ENCODE measurements around the gene BHLHE41. TPM values are rescaled to one million over a fixed set of nuclear protein-coding genes. Genes with fewer than 3 reads are reported as not detected.

The BHLHE41 gene
- total and polyA plus RNA-seq, 2 of the 8 experiments (the other 6 are each of a cell fraction or from before 2014, with no cell fraction given) = 1.1 to 3.4 TPM

DNA sequence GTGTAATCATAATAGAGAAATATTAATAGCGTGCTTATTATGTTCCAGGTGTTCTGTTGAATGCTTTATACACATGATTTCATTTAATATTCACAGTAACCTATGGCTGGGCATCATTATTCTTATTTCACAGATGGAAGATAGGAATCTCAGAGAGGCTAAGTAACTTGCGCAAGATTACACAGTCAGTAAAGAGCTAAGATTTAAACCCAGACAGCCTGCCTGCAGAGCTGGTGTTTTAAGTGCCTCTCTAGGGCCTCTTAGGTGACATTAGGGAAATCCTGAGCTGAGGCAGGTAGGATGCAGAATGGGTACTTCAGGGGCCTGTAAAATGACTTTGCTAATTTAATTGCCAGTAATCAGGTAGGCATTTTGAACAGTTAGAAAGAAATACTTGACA is 18.5 kb upstream of the BHLHE41 start:
- WGBS, 2 experiments (ENCODE audit: extremely low coverage in 1 of 2, insufficient coverage in 1 of 2, insufficient read length in 1 of 2, insufficient replicate concordance in 2 of 2, low coverage in 1 of 2, low lambda C conversion rate in 2 of 2, missing lambda C conversion rate in 1 of 2) = 48% methylated on average over 2 of the region's 2 CpGs; no CpG with 5 or more reads in 1 of the 2 experiments
- H3K36me3 ChIP-seq (ENCODE audit: control insufficient read depth in 2 of 4, insufficient read depth in 4 of 4, low read length in 3 of 4) = no peaks in the 10 kb centered on the region
- CTCF ChIA-PET (ENCODE audit: partially characterized antibody) = interaction anchor here (1.1 to 1.2 kb wide), 3 partner anchors 11 to 88 kb away, joined by 3 to 4 read pairs (median 3); no protein-coding TSS in a partner anchor
- H3K23ac ChIP-seq (ENCODE audit: insufficient read length) = no peak overlapping the region
- no peaks in the 10 kb centered on the region for H3K9me3 ChIP-seq (ENCODE audit: insufficient read depth in 2 of 2, low read depth in 1 of 2, low read length in 1 of 2)
- H3K79me2 ChIP-seq (ENCODE audit: control insufficient read depth in 1 of 2, insufficient read depth in 2 of 2, low read length in 2 of 2) = no peaks in the 10 kb centered on the region
- no peak overlapping the region for H2BK12ac ChIP-seq (ENCODE audit: low read depth, low read length)
- H2AK5ac ChIP-seq (ENCODE audit: low read depth, low read length) = no peak overlapping the region
- no peaks in the 10 kb centered on the region; the same call in 1 of the 2 replicates for H3K23me2 ChIP-seq (ENCODE audit: low read depth, low read length)
- no peaks in the 10 kb centered on the region for H4K20me1 ChIP-seq (replicated peaks in 1 of 2; ENCODE audit: control insufficient read depth in 1 of 2, insufficient read depth in 2 of 2, low read length in 2 of 2)
- H3K14ac ChIP-seq (ENCODE audit: insufficient read length) = no peak overlapping the region
- no peak overlapping the region for H3K27ac ChIP-seq (ENCODE audit: low read depth, low read length)
- no peak overlapping the region for H2BK120ac ChIP-seq (replicated peaks; ENCODE audit: low read depth, low read length)
- H3K4me1 ChIP-seq (replicated peaks in 1 of 4; ENCODE audit: control insufficient read depth in 3 of 4, insufficient read depth in 4 of 4, low read length in 3 of 4) = no peaks in the 10 kb centered on the region
- no peak overlapping the region for H4K8ac ChIP-seq (ENCODE audit: extremely low read depth, insufficient read depth, low read length)
- H3K9ac ChIP-seq (replicated peaks in 1 of 4; ENCODE audit: extremely low read depth in 1 of 4, low read depth in 3 of 4, low read length in 3 of 4) = no peak overlapping the region
- H3K79me1 ChIP-seq (ENCODE audit: low read depth, low read length) = no peaks in the 10 kb centered on the region
- TF ChIP-seq CTBP2 (IDR thresholded peaks at IDR 0.05; ENCODE audit: borderline replicate concordance, insufficient read depth, insufficient read length, low read length) (no peak), ASH2L (IDR thresholded peaks at IDR 0.05; ENCODE audit: low read length) (no peak), SP4 (IDR thresholded peaks at IDR 0.05; ENCODE audit: low read length) (no peak), SIRT6 (IDR thresholded peaks at IDR 0.05; ENCODE audit: low read length) (no peak), SP2 (IDR thresholded peaks at IDR 0.05; ENCODE audit: low read length) (no peak), POLR2AphosphoS5 (IDR thresholded peaks at IDR 0.05; ENCODE audit: low read depth, low read length) (no peak), TEAD4 (IDR thresholded peaks at IDR 0.05; ENCODE audit: low read depth, low read length) (no peak), TAF7 (optimal IDR thresholded peaks at IDR 0.05; ENCODE audit: borderline replicate concordance, low read depth, low read length) (no peak), EGR1 (IDR thresholded peaks at IDR 0.05; ENCODE audit: borderline replicate concordance, low read depth, low read length) (no peak), SIX5 (IDR thresholded peaks at IDR 0.05; ENCODE audit: low read depth, low read length) (no peak), SUZ12 (IDR thresholded peaks at IDR 0.05; ENCODE audit: low read length) (no peak), TCF12 (IDR thresholded peaks at IDR 0.05; ENCODE audit: low read depth, low read length) (no peak)
- H2AFZ ChIP-seq (ENCODE audit: low read length) = no peak overlapping the region
- H3K4me2 ChIP-seq (ENCODE audit: insufficient read depth in 1 of 2, low read depth in 2 of 2, low read length in 2 of 2) = no peak overlapping the region
- no peak overlapping the region for H4K91ac ChIP-seq (replicated peaks; ENCODE audit: insufficient read length, low read length)
- no peak overlapping the region for H4K5ac ChIP-seq (ENCODE audit: insufficient read length, low read depth, low read length)
- H2BK5ac ChIP-seq (ENCODE audit: low read depth, low read length) = no peak overlapping the region
- POLR2A ChIA-PET (ENCODE audit: partially characterized antibody) = no interaction called here
- no peak overlapping the region for H3K4me3 ChIP-seq (ENCODE audit: extremely low read depth in 1 of 4, insufficient read depth in 2 of 4, low read depth in 3 of 4, low read length in 4 of 4)
- FAIRE-seq = no peak
- H3K4ac ChIP-seq (replicated peaks; ENCODE audit: insufficient read length, low read depth, low read length) = no peak overlapping the region
- DNase-seq (ENCODE audit: low read depth in 1 of 2, low spot score in 2 of 2) = no peak
- H2BK20ac ChIP-seq (ENCODE audit: low read length) = no peak overlapping the region
- H3K18ac ChIP-seq (ENCODE audit: extremely low read depth, low read length) = no peak overlapping the region
- H2BK15ac ChIP-seq (ENCODE audit: low read length) = no peak overlapping the region
- H3K56ac ChIP-seq (replicated peaks; ENCODE audit: insufficient read length, low read depth, low read length) = no peak overlapping the region
- H3K27me3 ChIP-seq (replicated peaks in 1 of 4; ENCODE audit: control insufficient read depth in 3 of 4, extremely low read depth in 1 of 4, insufficient read depth in 3 of 4, low read length in 3 of 4) = no peaks in the 10 kb centered on the region

Data from H1 (cell line).